Transverse colon (tissue), 4 donors: ENCODE data around the gene CXorf58. TPM values are rescaled to one million over a fixed set of nuclear protein-coding genes. Genes with fewer than 3 reads are reported as not detected.

Experiments used
- DNase-seq: peaks from one replicate; pipeline ENCODE4 v3.0.0-alpha.2; 2019
- H3K27ac ChIP-seq, 4 donors: fragments of 200-600 bp; sonication (generic); 2 replicates each; pipeline ENCODE4 v1.5.1; 2016 to 2018; ENCODE audit warnings: inconsistent platforms in 4 of 4
- H3K27me3 ChIP-seq: fragments of 200-600 bp; sonication (generic); 2 replicates; pipeline ENCODE4 v1.5.1; 2017; ENCODE audit warnings: inconsistent platforms
- H3K36me3 ChIP-seq, 4 donors: fragments of 200-600 bp; sonication (generic); 2 replicates each; pipeline ENCODE4 v1.5.1; 2017 to 2019; ENCODE audit warnings: inconsistent platforms in 4 of 4
- H3K4me1 ChIP-seq, 4 donors: fragments of 200-600 bp; sonication (generic); 2 replicates each; pipeline ENCODE4 v1.5.1; 2017 to 2020; ENCODE audit warnings: inconsistent platforms in 4 of 4
- H3K4me3 ChIP-seq, 4 donors: fragments of 200-600 bp; sonication (generic); 1 replicate in 1 of 4; 2 replicates in 3 of 4; pipeline versions ENCODE4 v1.5.1 to v1.6.1; 2017 to 2019; ENCODE audit warnings: inconsistent platforms in 4 of 4
- H3K9me3 ChIP-seq, 2 donors: fragments of 200-600 bp; sonication (generic); 2 replicates each; pipeline ENCODE4 v1.5.1; 2017 to 2019; ENCODE audit warnings: inconsistent platforms in 2 of 2
- CTCF ChIP-seq, 5 experiments: fragments of 200-600 bp in 3 of 5; fragments of 450-650 bp in 2 of 5; sonication (generic) in 3 of 5; IDR thresholded peaks; 1 replicate in 2 of 5; 2 replicates in 3 of 5; pipeline ENCODE4 v1.5.1; 2016 to 2017; ENCODE audit warnings: antibody characterized with exemption in 5 of 5, inconsistent platforms in 3 of 5, mild to moderate bottlenecking in 2 of 5, moderate library complexity in 1 of 5
- EP300 ChIP-seq: sonication (generic); formaldehyde crosslinking; IDR thresholded peaks from one replicate; pipeline ENCODE4 v1.6.1; 2017; ENCODE audit warnings: antibody characterized with exemption, low read depth
- POLR2A ChIP-seq: fragments of 450-650 bp; IDR thresholded peaks from one replicate; pipeline ENCODE4 v1.6.1; 2016; ENCODE audit warnings: antibody characterized with exemption, mild to moderate bottlenecking, moderate library complexity
- POLR2AphosphoS5 ChIP-seq, 3 donors: sonication (generic); formaldehyde crosslinking; IDR thresholded peaks; one replicate each; pipeline ENCODE4 v1.6.1; 2016; ENCODE audit warnings: antibody characterized with exemption in 3 of 3
- WGBS, 2 donors: methylation state at CpG; one replicate each; pipeline ENCODE4 v1.1.5; 2018; ENCODE audit warnings: low coverage in 1 of 2; 5-methylcytosine and 5-hydroxymethylcytosine counted together
- in situ Hi-C, 4 donors: fragments of 200-750 bp; cut with MboI; loops; one replicate each; pipeline versions ENCODE4 v1.15.0 to v1.15.1; 2017; ENCODE audit warnings: low sequenced_read_pairs in 3 of 4, low pct_ligation_motif_present in 1 of 4, low pct_unique_long_range_greater_than_20kb in 1 of 4
- intact Hi-C: fragments of 100-400 bp; cut with DNase I; formaldehyde crosslinking; loops from one replicate; pipeline ENCODE4 v1.15.1; 2023; ENCODE audit warnings: low total_unique reads
- total RNA-seq, 4 donors: library from RNA; depleted of rRNA; stranded (reverse); fragments of >200 nt; gene quantifications; one replicate each; pipeline ENCODE4 v1.1.0, GENCODE V29; 2016

Gene CXorf58
- total RNA-seq, 4 donors from 2014 or later, result 0.27 TPM; not detected in 3

DNA sequence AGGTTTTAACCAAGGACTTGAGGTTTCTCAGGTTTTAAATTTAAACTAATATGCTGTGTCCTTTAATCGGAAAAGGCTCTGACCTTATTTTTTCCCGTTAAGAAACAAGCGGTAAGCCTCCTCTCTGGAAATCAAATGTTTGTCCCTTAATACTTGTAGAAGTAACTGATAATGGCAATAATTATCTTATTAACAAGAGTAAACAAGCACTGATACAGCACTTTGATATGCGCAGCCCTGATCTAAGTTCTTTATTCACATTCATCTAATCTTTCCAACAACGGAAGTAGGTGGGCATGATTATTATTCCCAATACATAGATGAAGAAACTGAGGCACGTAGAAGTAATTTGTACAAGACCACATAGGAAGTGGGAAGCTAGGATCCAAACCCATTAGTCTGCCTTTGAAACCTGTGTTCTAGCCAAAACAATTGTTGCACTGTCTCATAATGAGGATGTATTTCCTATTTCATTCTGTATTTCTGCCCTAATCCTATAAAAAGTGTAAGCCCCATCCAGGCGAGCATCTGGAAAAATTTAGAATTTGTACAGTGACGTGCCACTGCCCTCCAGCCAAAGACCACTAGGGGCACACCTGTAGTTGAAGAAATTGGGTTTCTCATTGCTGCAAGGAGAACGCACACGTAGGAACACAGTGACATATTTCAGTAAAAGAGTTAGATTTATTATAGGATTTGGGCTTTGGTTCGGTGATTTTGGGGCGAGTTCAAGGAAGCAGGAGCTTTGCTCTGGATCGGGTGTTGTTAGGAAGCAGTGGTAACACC lies 606 bp downstream of the CXorf58 start:
- intact Hi-C loops (loop anchor here (10.0 kb wide), 1 partner anchor 214 kb away; no protein-coding TSS in a partner anchor), in situ Hi-C loops (loop anchor here (10.0 to 25.0 kb wide), 7 partner anchors 116 to 221 kb away; partner anchors contain the start of genes KLHL15 (in 2 of the 4), EIF2S3 (in 1 of the 4) and SAT1 (in 1 of the 4))
- no peak for TF ChIP-seq EP300
- peak in 1 of 5 experiments; percentile 13 for TF ChIP-seq CTCF (IDR thresholded peaks at IDR 0.05)
- 52% methylated on average over 13 of the region's 13 CpGs; no CpG with 5 or more reads in 1 of the 2 donors for WGBS, 2 donors
- Histone ChIP-seq H3K4me1 (peaks cover 0 to 10% (median 0%) of the 10 kb centered on the region in 4 donors), H3K27me3 (no peaks in the 10 kb centered on the region), H3K36me3 (no peaks in the 10 kb centered on the region), H3K27ac (peak overlapping the region; percentile 82 to 96 (median 92)), H3K9me3 (no peaks in the 10 kb centered on the region), H3K4me3 (peak overlapping the region in 2 of 4 donors; percentile 7 to 67)
- no peak for DNase-seq

- 53 to 74% methylated on average over 3 to 5 of the region's 5 CpGs for WGBS, 2 donors
- Histone ChIP-seq H3K4me1 (peaks cover 0 to 10% (median 0%) of the 10 kb centered on the region in 4 donors), H3K9me3 (no peaks in the 10 kb centered on the region), H3K4me3 (no peak overlapping the region), H3K36me3 (no peaks in the 10 kb centered on the region), H3K27ac (no peak overlapping the region), H3K27me3 (no peaks in the 10 kb centered on the region)
- TF ChIP-seq POLR2A (no peak), CTCF (IDR thresholded peaks at IDR 0.05) (no peak), POLR2AphosphoS5 (IDR thresholded peaks at IDR 0.05) (no peak), EP300 (no peak)
- intact Hi-C loops, result no loop called here
- in situ Hi-C loops, result loop anchor here in 3 of 4 donors (10.0 to 25.0 kb wide), 5 partner anchors 104 to 224 kb away; partner anchors contain the start of genes EIF2S3 (in 1 of the 3) and KLHL15 (in 1 of the 3)
- no peak for DNase-seq
Measured at GRCh38 chrX:23911126-23911835, 3.5 kb downstream of the CXorf58 start.

GRCh38 chrX:23919148-23919547 lies 11.3 kb downstream of the CXorf58 start:
- no peaks in the 10 kb centered on the region for H3K9me3 ChIP-seq
- H3K4me1 ChIP-seq, result no peaks in the 10 kb centered on the region
- TF ChIP-seq POLR2AphosphoS5 (IDR thresholded peaks at IDR 0.05) (no peak), CTCF (IDR thresholded peaks at IDR 0.05) (no peak), POLR2A (no peak), EP300 (no peak)
- no peaks in the 10 kb centered on the region for H3K36me3 ChIP-seq
- in situ Hi-C loops (loop anchor here in 3 of 4 donors (10.0 to 25.0 kb wide), 5 partner anchors 96 to 232 kb away; partner anchors contain the start of genes EIF2S3 (in 1 of the 3) and KLHL15 (in 1 of the 3)), intact Hi-C loops (no loop called here)
- H3K4me3 ChIP-seq, result no peak overlapping the region
- H3K27ac ChIP-seq, result no peak overlapping the region
- no peaks in the 10 kb centered on the region for H3K27me3 ChIP-seq
- 68% methylated on average over 1 of the region's 1 CpG; no CpG with 5 or more reads in 1 of the 2 donors for WGBS, 2 donors
- no peak for DNase-seq
